SJSA1 (cell line): ENCODE measurements around the gene MKNK1. TPM values are rescaled to one million over a fixed set of nuclear protein-coding genes. Genes with fewer than 3 reads are reported as not detected.

Experiments
- DNase-seq, 2 experiments: peaks; one replicate each; pipeline ENCODE4 v3.0.0-alpha.2; 2015 to 2020; ENCODE audit warnings: low spot score in 2 of 2, low read depth in 1 of 2
- H3K27ac ChIP-seq: fragments of 250-450 bp; sonication (Bioruptor Pico); 2 replicates; pipeline ENCODE4 v1.5.1; 2020; ENCODE audit warnings: mild to moderate bottlenecking, moderate library complexity
- H3K27me3 ChIP-seq: fragments of 250-450 bp; sonication (Bioruptor Pico); replicated peaks from 2 replicates; pipeline ENCODE4 v1.5.1; 2020; ENCODE audit warnings: mild to moderate bottlenecking, moderate library complexity
- H3K36me3 ChIP-seq: fragments of 250-450 bp; sonication (Bioruptor Pico); 2 replicates; pipeline ENCODE4 v1.5.1; 2020; ENCODE audit warnings: mild to moderate bottlenecking
- H3K4me1 ChIP-seq: fragments of 250-450 bp; sonication (Bioruptor Pico); replicated peaks from 2 replicates; pipeline ENCODE4 v1.6.1; 2021; ENCODE audit warnings: mild to moderate bottlenecking
- H3K4me3 ChIP-seq: fragments of 250-450 bp; sonication (Bioruptor Pico); 2 replicates; pipeline ENCODE4 v1.5.1; 2020; ENCODE audit warnings: mild to moderate bottlenecking
- H3K9me3 ChIP-seq: fragments of 250-450 bp; sonication (Bioruptor Pico); replicated peaks from 2 replicates; pipeline ENCODE4 v1.5.1; 2020; ENCODE audit warnings: mild to moderate bottlenecking
- total RNA-seq: library from RNA; depleted of rRNA; stranded (reverse); fragments of >200 nt; shearing (Covaris generic); gene quantifications from 2 replicates; pipeline ENCODE4 v1.2.3, GENCODE V29; 2014

The MKNK1 gene
- total RNA-seq, 1 experiment from 2014 or later, result 21.3 TPM

DNA sequence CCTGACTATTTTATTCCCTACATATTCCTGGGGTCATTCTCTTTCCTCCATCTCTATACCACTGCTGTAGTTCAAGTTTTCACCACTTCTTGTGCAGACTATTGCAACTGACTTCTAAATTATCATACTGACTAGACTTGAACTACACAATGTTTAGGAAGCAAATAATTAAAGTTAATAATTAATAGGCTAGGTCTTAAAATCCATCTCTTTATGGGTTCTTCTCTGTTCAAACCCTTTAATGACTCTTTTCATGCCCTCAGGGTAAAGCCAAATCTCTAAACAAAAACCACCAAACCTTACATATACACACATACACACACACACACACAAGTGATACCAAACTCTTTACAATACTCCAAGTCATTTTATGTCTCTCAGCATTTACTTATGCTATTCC, 34.9 kb upstream of the MKNK1 start:
- H3K36me3 ChIP-seq, result peaks cover 34% of the 10 kb centered on the region
- H3K4me1 ChIP-seq, result peaks cover 13% of the 10 kb centered on the region
- no peaks in the 10 kb centered on the region for H3K9me3 ChIP-seq
- no peak overlapping the region for H3K27ac ChIP-seq
- no peaks in the 10 kb centered on the region for H3K27me3 ChIP-seq
- DNase-seq, result no peak
- H3K4me3 ChIP-seq, result no peak overlapping the region

DNA sequence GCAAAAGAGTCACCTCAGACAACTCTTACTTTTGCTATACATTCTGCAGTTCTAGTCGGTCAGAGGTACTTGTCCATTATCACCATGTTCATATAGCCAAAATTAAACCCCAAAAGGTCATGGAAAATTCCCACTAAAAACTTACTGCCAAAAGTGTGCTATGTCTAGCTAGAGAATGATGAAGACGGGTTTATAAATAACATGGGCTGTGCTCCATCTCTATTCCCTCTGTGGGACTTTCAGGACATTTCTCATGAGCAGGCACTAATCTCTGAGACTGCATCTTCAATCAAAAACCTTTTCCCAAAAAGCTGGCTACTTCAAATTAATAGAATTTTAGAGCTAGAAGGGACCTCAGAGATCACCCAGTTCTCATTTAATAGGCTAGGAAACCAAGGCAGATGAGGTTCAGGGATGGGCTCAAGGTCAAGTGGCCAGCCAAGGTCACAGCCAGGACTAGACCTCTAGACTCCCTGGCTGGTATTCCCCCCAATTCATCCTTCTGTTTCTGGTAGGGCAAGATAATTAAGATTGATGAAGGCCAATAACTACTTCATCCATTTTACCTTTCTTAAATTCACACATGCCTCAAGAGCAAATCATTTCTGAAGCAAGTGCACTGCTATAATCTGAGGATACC, 33.5 kb upstream of the MKNK1 start:
- DNase-seq, result no peak
- H3K4me1 ChIP-seq, result no peaks in the 10 kb centered on the region
- no peak overlapping the region for H3K27ac ChIP-seq
- no peaks in the 10 kb centered on the region for H3K9me3 ChIP-seq
- no peaks in the 10 kb centered on the region for H3K27me3 ChIP-seq
- no peak overlapping the region for H3K4me3 ChIP-seq
- H3K36me3 ChIP-seq, result peaks cover 48% of the 10 kb centered on the region

- Histone ChIP-seq H3K4me3 (no peak overlapping the region), H3K27ac (no peak overlapping the region), H3K27me3 (no peaks in the 10 kb centered on the region), H3K4me1 (no peaks in the 10 kb centered on the region), H3K36me3 (peaks cover 49% of the 10 kb centered on the region), H3K9me3 (no peaks in the 10 kb centered on the region)
- no peak for DNase-seq
Measured at GRCh38 chr1:46635205-46635604, 31.1 kb upstream of the MKNK1 start.

GRCh38 chr1:46630719-46631118, 26.7 kb upstream of the MKNK1 start:
- DNase-seq, result no peak
- no peak overlapping the region for H3K4me3 ChIP-seq
- peaks cover 42% of the 10 kb centered on the region for H3K36me3 ChIP-seq
- no peaks in the 10 kb centered on the region for H3K27me3 ChIP-seq
- H3K4me1 ChIP-seq, result no peaks in the 10 kb centered on the region
- no peak overlapping the region for H3K27ac ChIP-seq
- H3K9me3 ChIP-seq, result no peaks in the 10 kb centered on the region

DNA sequence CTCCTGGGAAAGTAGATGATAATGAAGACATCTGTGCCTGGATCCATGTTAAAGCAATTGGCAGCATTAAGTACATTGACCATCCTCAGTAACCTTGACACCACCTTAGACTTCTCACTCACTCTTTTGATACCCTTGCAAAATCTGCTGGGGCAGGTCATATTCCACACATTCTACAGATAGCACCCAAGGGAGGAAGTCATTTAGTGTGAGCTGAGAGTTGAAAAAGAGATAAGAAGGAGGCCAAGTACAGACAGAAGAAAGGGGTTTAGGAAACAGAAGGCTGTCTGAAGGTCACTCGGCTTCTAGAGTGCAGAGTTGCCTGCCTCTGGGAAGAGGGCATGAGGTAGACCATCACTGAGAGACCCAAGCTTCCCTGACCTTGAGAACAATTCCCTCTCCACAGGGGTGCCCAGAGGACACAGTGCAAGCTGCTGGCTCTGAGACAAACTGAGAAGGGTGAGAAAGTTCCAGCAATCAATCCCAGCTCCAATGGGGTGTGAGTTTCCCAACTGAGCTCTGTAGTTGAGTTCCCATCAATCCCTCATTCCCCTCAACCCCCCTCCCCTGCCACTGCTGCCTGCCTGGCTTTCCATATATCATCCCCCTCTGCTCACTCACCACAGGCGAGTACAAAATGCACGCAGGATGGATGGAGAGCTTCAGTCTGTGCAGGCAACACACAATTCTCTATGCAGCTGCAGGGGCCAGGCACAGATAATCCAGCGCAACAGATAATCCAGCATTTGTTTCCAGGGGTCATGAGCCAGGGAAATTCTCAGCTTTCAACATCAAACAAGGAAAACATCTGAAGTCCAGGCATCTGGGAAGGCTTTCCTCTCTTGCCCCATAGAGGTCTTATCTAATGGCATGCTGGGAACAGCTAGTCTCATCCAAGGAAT, 19.9 kb upstream of the MKNK1 start:
- no peak for DNase-seq
- Histone ChIP-seq H3K4me3 (no peak overlapping the region), H3K36me3 (no peaks in the 10 kb centered on the region), H3K27me3 (no peaks in the 10 kb centered on the region), H3K9me3 (no peaks in the 10 kb centered on the region), H3K27ac (no peak overlapping the region), H3K4me1 (no peaks in the 10 kb centered on the region)

DNA sequence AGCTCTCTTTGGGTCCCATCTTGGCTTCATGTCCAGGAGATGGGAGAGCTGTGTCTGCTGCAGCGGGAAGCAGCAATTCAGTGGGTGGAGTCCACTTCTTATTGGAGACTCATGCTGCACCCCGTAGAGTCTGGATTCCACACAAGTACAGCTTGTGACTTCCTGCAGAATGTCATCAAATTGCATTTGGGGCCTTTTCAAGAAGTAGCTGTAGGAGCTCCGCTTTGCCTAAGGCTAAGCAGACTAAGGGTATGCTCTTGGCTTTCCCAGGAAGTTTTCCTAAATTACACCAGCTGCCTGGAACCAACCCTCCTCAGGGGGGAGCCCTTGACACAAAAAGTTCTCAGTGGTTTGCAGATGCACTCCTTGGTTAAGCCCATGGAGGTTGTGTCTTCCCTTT, 18.3 kb upstream of the MKNK1 start:
- Histone ChIP-seq H3K4me3 (no peak overlapping the region), H3K36me3 (no peaks in the 10 kb centered on the region), H3K9me3 (no peaks in the 10 kb centered on the region), H3K27ac (no peak overlapping the region), H3K27me3 (no peaks in the 10 kb centered on the region), H3K4me1 (peaks cover 2% of the 10 kb centered on the region; the same call in 1 of the 2 replicates)
- peak in 1 of 2 experiments; percentile 20 for DNase-seq

DNA sequence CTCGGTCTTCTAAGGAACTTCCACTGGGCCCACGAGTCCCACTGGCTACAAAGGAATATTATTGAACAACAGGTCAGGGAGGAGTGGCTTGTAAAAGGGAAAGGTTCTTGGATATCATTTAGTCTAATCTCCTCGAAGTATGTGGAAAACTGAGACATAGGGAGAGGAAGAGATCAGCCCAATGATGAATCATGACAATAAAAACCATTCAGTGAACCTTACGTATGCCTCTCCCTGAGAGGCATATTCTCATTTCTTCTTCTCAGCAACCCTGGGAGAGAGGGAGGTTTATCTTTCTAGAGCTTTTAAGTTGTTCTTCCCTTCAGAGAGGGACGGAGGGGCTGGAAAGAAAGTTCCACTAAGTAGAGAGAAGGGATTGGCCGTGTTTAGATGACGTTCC, 17.9 kb upstream of the MKNK1 start:
- no peak for DNase-seq
- Histone ChIP-seq H3K9me3 (no peaks in the 10 kb centered on the region), H3K27ac (no peak overlapping the region)

GRCh38 chr1:46619656-46620258, 15.7 kb upstream of the MKNK1 start:
- no peak overlapping the region for H3K27ac ChIP-seq
- H3K4me3 ChIP-seq, result no peak overlapping the region
- no peaks in the 10 kb centered on the region for H3K27me3 ChIP-seq

More for the DNA sequence above, 17.9 kb upstream of the MKNK1 start:
- H3K4me1 ChIP-seq, result peaks cover 6% of the 10 kb centered on the region
- H3K27me3 ChIP-seq, result no peaks in the 10 kb centered on the region
- no peaks in the 10 kb centered on the region for H3K36me3 ChIP-seq
- H3K4me3 ChIP-seq, result no peak overlapping the region

GRCh38 chr1:46618754-46619415, 14.8 kb upstream of the MKNK1 start:
- Histone ChIP-seq H3K36me3 (peaks cover 2% of the 10 kb centered on the region; the same call in 1 of the 2 replicates), H3K4me3 (no peak overlapping the region), H3K27ac (no peak overlapping the region), H3K27me3 (no peaks in the 10 kb centered on the region), H3K4me1 (peaks cover 15% of the 10 kb centered on the region), H3K9me3 (no peaks in the 10 kb centered on the region)
- DNase-seq, result no peak

More at GRCh38 chr1:46619656-46620258, 15.7 kb upstream of the MKNK1 start:
- Histone ChIP-seq H3K36me3 (peaks cover 2% of the 10 kb centered on the region; the same call in 1 of the 2 replicates), H3K9me3 (no peaks in the 10 kb centered on the region), H3K4me1 (peaks cover 15% of the 10 kb centered on the region)
- DNase-seq, result no peak

GRCh38 chr1:46617833-46618232, 13.8 kb upstream of the MKNK1 start:
- Histone ChIP-seq H3K9me3 (no peaks in the 10 kb centered on the region), H3K27me3 (no peaks in the 10 kb centered on the region), H3K4me1 (peaks cover 15% of the 10 kb centered on the region), H3K36me3 (peaks cover 5% of the 10 kb centered on the region), H3K27ac (no peak overlapping the region), H3K4me3 (no peak overlapping the region)
- no peak for DNase-seq

GRCh38 chr1:46617108-46617800, 13.2 kb upstream of the MKNK1 start:
- no peak for DNase-seq
- H3K4me1 ChIP-seq, result peaks cover 15% of the 10 kb centered on the region
- peak overlapping the region; percentile 62 for H3K27ac ChIP-seq
- H3K27me3 ChIP-seq, result no peaks in the 10 kb centered on the region
- peak overlapping the region; percentile 78 for H3K4me3 ChIP-seq
- H3K36me3 ChIP-seq, result peaks cover 7% of the 10 kb centered on the region
- no peaks in the 10 kb centered on the region for H3K9me3 ChIP-seq

DNA sequence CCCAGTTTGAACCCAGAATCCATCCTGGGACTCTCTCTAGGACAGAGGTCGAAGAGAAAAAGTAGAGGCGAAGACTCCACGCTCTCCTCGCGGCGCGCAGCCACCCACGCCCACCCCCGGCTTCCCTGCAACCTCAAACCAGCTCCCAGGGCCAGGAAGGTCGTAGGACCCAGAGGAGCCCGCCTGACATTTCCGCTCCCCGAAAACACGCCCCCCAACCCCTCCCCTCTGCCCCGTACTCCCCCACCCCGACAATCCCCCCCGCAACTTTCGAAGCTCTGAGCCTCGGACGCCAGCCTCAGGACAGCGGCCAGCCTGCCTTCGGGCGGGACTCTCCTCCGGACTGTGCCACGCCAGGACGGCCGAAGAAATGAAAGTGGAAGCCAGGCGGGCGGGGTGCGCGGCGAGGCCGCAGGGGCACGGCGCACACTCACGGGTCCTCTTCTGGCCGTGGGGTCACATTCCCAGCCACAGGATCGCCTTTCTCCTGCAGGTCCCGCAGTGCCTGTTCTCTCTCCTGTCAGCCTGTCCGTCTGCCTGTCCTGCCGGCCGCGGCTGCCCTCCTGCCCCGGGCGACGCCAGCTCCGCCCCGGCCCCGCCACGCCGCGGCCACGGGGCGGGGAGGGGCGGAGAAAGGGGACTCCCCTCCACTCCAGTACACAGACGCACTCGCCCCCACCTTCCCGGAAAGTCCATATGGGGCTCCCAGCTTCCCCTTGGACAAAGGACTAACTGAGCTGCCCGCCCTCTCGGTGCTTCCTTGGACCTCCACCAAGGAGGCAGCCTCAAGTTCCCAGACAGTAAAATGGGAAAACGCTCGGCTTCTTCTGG, 12.4 kb upstream of the MKNK1 start, which contains the start of gene MOB3C:
Gene MOB3C, minus strand, starts transcription at position 535 of the 831 bp plus-strand sequence. CDS start 3,490 bp downstream, outside the sequence.
- Histone ChIP-seq H3K4me1 (peaks cover 23% of the 10 kb centered on the region), H3K27me3 (no peaks in the 10 kb centered on the region), H3K27ac (peak within 1 kb of the TSS; percentile 62), H3K9me3 (no peaks in the 10 kb centered on the region), H3K36me3 (peaks cover 11% of the 10 kb centered on the region), H3K4me3 (peak within 1 kb of the TSS; percentile 78)
- DNase-seq, result peak; percentile 82 to 83
